ENCODE data around the gene PLP2. TPM values are rescaled to one million over a fixed set of nuclear protein-coding genes. Genes with fewer than 3 reads are reported as not detected.

Gene PLP2
- total RNA-seq, 4 donors from 2014 or later = 6.2 to 25.7 (median 14.6) TPM

DNA sequence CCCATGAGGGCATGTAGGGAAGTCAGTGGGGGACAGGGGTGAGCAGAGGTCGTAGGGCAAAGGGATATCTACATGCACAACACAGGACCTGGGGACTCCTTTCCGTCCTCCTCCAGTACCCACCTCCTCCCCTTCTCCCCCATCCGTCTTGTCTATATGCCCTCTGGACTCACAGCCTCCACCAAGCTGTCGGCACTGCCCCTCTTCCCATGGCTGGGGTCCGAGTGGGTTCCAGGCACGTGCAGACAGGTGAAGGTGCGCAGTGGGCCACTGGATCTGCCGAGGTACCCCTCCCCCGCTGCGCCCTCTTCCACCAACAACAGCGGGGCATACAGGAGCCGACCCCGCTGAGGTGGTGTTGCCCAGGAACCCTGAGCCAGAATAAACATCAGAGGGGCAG is 33.7 kb downstream of the PLP2 start:
- 77 to 85% methylated on average over 3 to 11 of the region's 13 CpGs for WGBS, 2 donors
- Histone ChIP-seq H3K4me1 (no peaks in the 10 kb centered on the region), H3K36me3 (no peaks in the 10 kb centered on the region), H3K9me3 (no peaks in the 10 kb centered on the region), H3K27ac (no peak overlapping the region), H3K4me3 (replicated peaks in 1 of 3) (no peak overlapping the region), H3K27me3 (no peaks in the 10 kb centered on the region)
- no peak for DNase-seq
- intact Hi-C loops (cut with DNase I) = no loop called here
- TF ChIP-seq, protein P1, sequence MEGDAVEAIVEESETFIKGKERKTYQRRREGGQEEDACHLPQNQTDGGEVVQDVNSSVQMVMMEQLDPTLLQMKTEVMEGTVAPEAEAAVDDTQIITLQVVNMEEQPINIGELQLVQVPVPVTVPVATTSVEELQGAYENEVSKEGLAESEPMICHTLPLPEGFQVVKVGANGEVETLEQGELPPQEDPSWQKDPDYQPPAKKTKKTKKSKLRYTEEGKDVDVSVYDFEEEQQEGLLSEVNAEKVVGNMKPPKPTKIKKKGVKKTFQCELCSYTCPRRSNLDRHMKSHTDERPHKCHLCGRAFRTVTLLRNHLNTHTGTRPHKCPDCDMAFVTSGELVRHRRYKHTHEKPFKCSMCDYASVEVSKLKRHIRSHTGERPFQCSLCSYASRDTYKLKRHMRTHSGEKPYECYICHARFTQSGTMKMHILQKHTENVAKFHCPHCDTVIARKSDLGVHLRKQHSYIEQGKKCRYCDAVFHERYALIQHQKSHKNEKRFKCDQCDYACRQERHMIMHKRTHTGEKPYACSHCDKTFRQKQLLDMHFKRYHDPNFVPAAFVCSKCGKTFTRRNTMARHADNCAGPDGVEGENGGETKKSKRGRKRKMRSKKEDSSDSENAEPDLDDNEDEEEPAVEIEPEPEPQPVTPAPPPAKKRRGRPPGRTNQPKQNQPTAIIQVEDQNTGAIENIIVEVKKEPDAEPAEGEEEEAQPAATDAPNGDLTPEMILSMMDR (IDR thresholded peaks at IDR 0.05) = no peak
- no peak for TF ChIP-seq POLR2A (IDR thresholded peaks at IDR 0.05)

DNA sequence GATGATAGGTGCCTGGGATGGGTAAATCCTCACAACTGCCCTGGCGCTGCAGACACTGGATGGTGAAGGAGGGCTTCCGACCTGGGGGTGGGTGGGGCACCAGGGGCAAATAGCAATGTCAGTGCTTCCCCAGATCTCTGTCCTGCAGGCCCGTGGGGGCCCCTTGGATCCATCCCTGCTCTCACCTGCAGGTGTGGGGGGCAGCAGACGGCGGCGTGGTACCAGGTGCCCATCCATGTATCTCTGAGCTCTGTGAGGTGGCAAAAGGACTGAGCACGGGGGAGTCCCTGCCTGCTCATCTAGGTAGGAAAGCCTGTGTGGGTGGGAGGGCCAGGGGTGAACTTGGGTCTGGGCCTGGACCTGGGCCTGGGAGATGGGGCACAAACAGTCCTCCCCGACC is 34.8 kb downstream of the PLP2 start:
- Histone ChIP-seq H3K27ac (no peak overlapping the region), H3K4me3 (replicated peaks in 1 of 3) (no peak overlapping the region), H3K4me1 (no peaks in the 10 kb centered on the region), H3K27me3 (no peaks in the 10 kb centered on the region), H3K9me3 (no peaks in the 10 kb centered on the region), H3K36me3 (no peaks in the 10 kb centered on the region)
- TF ChIP-seq POLR2A (IDR thresholded peaks at IDR 0.05) = no peak
- TF ChIP-seq, protein P1 (IDR thresholded peaks at IDR 0.05) = no peak
- intact Hi-C loops (cut with DNase I) = no loop called here
- 83 to 90% methylated on average over 2 to 6 of the region's 8 CpGs for WGBS, 2 donors
- no peak for DNase-seq

- intact Hi-C loops (cut with DNase I) = no loop called here
- WGBS, 2 donors = 83 to 94% methylated on average over 1 to 5 of the region's 5 CpGs
- TF ChIP-seq POLR2A (IDR thresholded peaks at IDR 0.05) = no peak
- TF ChIP-seq, protein P1 (IDR thresholded peaks at IDR 0.05) = no peak
These were observed 36.7 kb downstream of the PLP2 start for GRCh38 chrX:49208399-49208798.

DNA sequence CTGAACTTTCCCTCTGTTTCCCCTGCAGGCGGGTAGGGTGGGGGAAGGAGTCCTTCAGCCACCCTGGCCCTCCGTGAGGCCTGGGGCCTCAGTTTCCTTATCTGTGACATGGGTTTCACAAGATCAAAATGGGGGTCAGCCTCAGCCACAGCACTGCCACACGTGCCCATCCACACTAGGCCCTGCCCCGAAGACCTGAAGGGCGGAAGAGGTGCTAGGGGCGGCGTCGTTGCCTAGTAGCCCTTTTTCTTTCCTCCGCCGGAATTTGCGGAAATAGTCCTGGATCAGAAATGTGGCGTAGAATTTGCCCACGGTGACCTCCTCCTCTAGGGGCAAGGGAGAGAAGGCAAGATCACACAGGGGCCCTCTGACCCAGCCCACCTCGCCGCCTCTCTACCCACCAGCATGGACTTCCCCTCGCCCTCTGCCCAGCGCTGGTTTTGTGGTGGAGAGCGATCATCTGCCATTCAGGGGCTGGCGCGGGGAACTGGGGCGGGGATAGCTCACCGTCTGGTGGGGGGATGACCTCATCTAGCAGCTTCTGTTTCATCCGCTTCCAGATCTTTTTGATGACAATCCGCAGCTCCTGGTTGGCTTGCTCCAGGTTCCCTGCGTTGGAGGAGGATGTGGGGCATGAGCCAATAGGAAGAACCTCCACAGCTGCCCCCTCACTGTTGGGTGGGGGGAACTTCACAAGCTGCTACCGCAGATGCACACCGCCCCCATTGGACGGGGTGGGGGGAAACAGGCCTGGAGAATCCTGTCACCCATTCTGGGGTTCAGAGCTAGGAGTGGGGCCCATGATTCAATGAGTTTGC is 37.9 kb downstream of the PLP2 start:
- Histone ChIP-seq H3K27ac (no peak overlapping the region), H3K27me3 (no peaks in the 10 kb centered on the region), H3K36me3 (no peaks in the 10 kb centered on the region), H3K4me3 (replicated peaks in 1 of 3) (no peak overlapping the region), H3K9me3 (no peaks in the 10 kb centered on the region), H3K4me1 (no peaks in the 10 kb centered on the region)
- no peak for DNase-seq
- intact Hi-C loops (cut with DNase I) = no loop called here
- TF ChIP-seq POLR2A (IDR thresholded peaks at IDR 0.05) = no peak
- TF ChIP-seq, protein P1 (IDR thresholded peaks at IDR 0.05) = no peak
- 32 to 33% methylated on average over 20 to 24 of the region's 28 CpGs for WGBS, 2 donors

More at GRCh38 chrX:49208399-49208798, 36.7 kb downstream of the PLP2 start:
- no peak for DNase-seq
- no peaks in the 10 kb centered on the region for H3K27me3 ChIP-seq
- H3K36me3 ChIP-seq = no peaks in the 10 kb centered on the region
- no peak overlapping the region for H3K4me3 ChIP-seq (replicated peaks in 1 of 3)
- H3K9me3 ChIP-seq = no peaks in the 10 kb centered on the region
- H3K4me1 ChIP-seq = no peaks in the 10 kb centered on the region
- no peak overlapping the region for H3K27ac ChIP-seq

DNA sequence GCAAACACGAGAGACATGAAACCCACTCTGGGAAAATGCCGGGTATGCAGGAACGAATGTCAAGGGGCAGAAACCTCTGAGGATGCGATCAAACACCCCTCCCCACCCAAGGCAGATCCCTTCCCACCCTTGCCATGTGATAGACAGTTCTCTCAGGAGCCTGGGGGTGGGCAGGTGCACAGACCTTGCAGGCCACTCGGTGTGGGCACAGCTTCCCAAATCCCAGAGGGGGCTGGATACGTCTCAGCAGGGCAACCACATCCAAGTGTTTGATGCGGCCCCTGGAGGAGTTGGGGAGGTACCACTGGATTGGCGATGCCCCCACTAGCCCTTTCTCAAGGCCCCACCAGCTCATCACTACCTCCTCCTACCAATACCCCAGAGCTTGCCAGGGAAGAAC is 38.7 kb downstream of the PLP2 start:
- no peaks in the 10 kb centered on the region for H3K9me3 ChIP-seq
- TF ChIP-seq, protein P1 (IDR thresholded peaks at IDR 0.05) = no peak
- no peak for TF ChIP-seq POLR2A (IDR thresholded peaks at IDR 0.05)
- H3K27ac ChIP-seq = no peak overlapping the region
- no peaks in the 10 kb centered on the region for H3K27me3 ChIP-seq
- intact Hi-C loops (cut with DNase I) = no loop called here
- no peak overlapping the region for H3K4me3 ChIP-seq (replicated peaks in 1 of 3)
- H3K36me3 ChIP-seq = no peaks in the 10 kb centered on the region
- DNase-seq = no peak
- no peaks in the 10 kb centered on the region for H3K4me1 ChIP-seq
- 43 to 49% methylated on average over 3 to 4 of the region's 8 CpGs for WGBS, 2 donors

All from thyroid gland (tissue), 4 donors.